ENCODE results near the gene ANKRD13D.
"Not testable (repeated sequence)": the region's sequence is repeated elsewhere in the genome, so short reads cannot be mapped to it uniquely, and the experiment has no call there.

ANKRD13D gene

GRCh38 chr11:67317205-67317887, 28.2 kb downstream of the ANKRD13D start:
- peak; percentile 60 to 99 (median 94) for DNase-seq

DNA sequence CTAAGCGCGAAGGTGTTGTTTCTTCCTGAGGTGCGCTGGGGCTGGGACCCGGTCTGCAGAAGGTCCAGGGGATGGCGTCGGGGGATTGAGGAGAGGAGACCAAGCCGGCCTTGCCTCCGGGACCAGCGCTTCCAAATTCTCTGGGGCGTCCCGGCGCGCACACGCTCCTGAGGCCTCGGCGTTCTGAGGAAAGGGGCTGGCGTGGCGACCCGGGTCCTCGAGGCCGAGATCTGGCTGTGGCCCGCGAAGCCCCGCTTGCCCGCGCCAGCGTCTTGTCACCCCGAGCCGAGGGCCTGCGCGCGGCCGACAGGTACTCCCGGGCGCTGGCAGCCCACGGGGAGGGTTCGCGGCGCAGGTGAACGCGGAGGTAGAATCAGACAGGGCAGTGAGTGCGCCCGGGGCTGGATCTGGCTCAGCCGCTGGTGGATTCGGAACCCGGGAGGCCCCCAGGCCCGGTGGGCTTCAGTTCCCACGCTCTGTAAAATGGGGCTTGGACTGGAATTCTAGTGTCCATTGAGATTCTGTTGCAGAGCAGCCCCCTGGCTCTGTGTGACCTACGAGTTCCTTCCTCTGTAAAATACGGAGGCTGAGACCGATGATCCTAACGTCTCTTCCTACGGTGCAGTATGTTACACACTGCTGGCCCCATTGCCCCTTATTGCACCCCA, 28.9 kb downstream of the ANKRD13D start:
- peak in 1 of 58 donors; percentile 54 for DNase-seq

DNA sequence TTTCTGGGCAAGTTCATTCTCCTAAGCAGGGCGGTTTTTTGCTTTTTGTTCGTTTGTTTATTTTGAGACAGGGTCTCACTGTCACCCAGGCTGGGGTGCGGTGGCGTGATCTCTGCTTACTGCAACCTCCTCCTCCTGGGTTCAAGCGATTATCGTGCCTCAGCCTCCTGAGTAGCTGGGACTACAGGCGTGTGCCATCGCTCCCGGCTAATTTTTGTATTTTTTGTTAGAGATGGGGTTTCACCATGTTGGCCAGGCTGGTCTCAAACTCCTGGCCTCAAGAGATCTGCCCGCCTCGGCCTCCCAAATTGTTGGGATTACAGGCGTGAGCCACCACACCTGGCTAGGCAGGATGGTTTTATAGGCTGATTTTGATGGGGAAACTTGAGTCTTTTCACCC, 29.8 kb downstream of the ANKRD13D start:
- DNase-seq = not testable (repeated sequence)

DNA sequence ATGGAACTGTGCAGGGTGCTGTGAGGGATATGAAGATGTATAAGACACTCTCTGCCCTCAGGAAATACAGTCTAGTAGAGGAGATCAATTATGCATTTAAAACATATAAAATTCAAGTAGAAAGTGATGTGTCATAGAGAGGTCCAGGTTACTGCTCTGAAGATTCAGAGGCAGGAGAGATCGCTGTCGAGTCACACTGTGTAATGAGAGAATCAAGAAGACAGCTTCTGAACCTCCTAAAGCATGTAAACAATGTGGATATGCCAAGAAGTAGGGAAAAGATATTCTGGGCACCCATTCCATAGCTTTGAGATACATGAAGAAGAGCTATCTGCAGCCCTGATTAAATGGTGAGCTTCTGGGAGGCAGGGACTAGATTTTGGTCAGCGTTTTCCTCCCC, 30.9 kb downstream of the ANKRD13D start:
- DNase-seq = no peak

DNA sequence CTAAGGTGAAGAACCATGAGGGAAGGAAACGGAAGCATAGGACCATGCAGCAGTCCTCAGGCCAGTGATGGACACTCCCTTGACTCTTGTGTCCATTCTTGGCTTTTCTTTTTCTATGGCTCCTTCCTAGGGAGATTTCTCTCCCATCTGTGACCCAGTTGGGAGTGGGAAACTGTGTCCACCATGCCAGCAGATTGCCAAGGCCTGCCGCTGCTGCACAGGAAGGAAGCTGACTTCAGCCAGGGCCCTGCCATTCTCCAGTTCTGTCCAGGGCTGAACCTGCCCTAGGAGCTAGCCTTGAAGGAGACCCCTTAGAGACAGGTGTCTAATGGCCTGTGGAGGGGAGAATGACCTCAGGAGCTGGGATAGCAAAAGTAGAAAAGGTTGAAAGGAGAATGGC, 31.6 kb downstream of the ANKRD13D start:
- no peak for DNase-seq

GRCh38 chr11:67321313-67321871, 32.3 kb downstream of the ANKRD13D start:
- no peak for DNase-seq

GRCh38 chr11:67322049-67322448, 32.9 kb downstream of the ANKRD13D start:
- no peak for DNase-seq

GRCh38 chr11:67323526-67323925, 34.4 kb downstream of the ANKRD13D start:
- no peak for DNase-seq

DNA sequence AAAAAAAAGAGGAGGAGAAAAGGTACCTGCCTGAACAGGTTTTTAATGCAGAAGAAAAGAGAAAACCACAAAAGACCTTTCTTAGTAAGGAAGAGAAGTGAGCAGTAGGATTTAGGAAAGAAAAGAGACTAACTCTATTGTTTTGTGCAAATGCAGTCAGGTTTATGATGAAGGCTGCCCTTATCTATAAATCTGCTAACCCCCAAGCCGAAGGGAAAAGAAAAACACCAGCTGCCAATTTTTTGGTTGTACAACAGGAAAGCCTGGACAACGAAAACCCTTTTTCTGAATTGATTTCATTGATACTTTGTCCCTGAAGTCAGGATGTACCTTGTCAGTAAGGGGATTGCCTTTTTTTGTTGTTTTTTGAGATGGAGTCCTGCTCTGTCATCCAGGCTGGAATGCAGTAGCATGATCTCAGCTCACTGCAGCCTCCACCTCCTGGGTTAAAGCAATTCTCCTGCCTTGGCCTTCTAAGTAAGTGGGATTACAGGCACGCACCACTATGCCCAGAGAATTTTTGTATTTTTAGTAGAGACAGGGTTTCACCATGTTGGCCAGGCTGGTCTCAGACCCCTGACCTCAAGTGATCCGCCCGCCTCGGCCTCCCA, 43.1 kb downstream of the ANKRD13D start:
- no peak for DNase-seq

DNA sequence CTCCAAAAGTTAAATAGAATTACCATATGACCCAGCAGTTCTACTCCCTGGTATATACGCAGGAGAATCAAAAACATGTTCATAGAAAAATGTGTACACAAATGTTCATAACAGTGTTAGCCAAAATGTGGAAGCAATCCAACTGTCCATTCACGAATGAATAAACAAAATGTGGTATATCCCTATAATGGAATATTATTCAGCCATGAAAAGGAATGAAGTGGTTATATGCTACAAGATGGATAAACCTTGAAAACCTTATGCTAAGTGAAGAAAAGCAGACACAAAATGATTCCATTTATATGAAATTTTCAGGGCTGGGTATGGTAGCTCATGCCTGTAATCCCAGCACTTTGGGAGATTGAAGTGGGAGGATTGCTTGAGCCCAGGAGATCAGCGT, 48.2 kb downstream of the ANKRD13D start:
- no peak for DNase-seq

- no peak for DNase-seq
These were observed 55.2 kb downstream of the ANKRD13D start for GRCh38 chr11:67344264-67344663.

GRCh38 chr11:67345247-67345919, 56.3 kb downstream of the ANKRD13D start:
- no peak for DNase-seq

DNA sequence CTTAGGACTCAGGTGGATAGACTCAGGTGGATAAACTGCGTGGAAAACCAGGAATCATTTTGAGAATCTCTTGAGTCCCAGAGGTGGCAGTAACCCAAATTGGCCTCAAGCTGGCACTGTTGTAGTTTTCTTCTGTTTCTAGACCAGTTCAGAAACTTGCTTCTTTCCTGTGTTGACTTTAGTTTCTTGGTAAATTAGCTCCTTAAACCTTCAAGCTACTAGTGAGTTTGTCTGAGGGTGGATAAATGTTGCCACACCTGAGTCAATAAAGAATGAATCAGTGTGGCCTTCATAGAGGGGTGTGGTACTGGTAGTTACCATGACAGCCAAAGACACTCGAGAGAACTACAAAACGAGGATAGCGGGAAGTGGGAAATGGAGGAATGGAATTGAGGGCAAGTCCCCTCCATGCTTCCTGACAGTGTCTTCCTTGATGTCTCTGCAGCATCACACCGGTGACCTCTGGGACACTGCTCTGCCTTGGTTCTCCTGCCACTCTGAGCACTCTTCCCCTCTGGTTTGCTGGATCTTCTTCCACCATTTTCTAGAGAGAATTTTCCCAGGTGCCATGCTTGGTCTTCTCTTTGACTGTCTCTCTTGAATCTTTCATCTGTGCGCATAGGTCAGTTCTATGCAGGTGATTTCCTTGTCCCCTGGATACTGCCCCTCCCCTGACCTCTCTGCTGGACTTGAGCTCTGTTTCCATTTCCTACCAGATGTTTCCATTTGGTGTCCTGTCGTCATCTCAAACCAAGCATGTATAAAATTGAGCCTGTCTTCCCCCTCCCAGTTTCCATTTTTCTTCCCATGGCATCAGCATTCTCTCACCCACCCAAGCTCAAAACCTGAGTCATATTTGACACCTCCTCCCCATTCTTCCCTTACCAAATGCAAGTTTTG, 57.1 kb downstream of the ANKRD13D start:
- DNase-seq = peak in 3 of 58 donors; percentile 11 to 32 (median 17)

DNA sequence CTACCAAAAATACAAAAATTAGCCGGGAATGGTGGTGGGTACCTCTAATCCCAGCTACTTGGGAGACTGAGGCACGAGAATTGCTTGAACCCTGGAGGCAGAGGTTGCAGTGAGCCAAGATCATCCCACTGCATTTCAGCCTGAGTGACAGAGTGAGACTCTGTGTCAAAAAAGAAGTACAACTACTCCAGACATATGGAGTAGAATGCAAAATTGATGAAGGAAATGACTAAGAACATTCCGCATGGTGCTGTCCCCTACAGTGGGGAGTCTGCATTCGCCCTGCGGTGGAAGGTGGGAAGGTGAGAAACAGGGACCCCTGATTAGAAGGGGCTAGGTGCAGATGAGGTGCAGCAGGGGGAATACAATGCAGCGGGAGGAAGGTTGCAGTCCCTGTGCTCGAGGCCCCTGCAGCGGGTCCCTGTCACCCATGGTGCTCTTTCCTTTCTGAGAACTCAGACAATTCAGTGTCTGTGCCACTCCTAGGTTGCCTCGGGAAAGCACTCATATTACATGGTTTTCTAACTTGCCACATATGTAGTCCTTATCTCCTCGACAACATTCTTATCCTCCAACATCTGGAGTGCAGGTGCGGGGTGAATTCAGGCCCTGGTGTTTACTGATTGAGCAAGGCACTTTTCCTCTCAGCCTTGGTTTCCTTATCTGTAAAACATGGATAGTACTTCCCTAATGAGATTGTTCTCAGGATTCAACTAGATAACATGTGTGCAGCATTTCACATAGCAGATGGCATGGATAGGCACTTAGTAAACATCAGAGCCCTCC, 59.1 kb downstream of the ANKRD13D start:
- DNase-seq = no peak

DNA sequence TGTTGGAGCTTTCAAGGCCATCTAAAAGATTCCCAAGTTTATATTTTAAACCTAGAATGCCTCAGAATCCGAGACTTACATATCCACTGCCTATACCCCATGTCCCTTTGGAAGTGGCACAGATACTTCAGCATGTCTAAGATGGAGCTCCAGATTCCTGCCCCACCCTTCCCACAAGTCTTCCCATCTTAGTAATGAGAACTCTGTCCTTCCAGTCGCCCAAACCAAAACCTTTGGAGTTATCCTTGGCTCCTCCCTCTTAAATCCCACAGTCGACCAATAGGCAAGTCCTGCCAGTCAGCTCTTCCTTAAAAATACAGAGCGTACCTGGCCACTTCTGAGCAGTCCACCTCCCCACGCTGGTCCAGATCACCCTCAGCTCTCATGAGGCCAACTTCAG, 59.9 kb downstream of the ANKRD13D start:
- no peak for DNase-seq

GRCh38 chr11:67349457-67349856, 60.4 kb downstream of the ANKRD13D start:
- no peak for DNase-seq

DNA sequence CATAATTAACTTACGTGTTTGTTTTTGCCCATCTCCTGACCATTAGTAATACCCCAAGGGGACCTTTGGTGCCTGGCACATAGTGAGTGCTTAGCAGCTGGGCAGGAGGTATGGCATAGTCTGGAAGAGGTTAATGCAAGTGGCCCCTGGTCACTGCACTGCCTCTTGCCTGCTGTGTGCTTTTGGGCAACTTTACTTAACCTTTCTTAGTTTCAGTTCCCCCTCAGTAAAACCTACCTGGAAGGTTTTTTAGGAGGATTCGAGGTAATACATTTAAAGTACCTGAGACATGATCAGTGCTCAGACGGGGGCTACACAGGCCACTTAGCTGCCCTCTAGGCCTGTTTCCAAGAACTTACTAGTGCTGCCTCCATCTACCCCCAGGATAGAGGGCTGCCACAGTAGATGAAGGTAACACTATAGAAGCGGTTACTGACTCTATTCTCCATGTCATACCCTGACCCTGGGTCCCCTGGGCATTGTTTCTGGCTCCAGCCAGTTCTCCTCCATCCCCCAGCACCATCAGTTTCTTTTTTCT, 60.9 kb downstream of the ANKRD13D start:
- no peak for DNase-seq

DNA sequence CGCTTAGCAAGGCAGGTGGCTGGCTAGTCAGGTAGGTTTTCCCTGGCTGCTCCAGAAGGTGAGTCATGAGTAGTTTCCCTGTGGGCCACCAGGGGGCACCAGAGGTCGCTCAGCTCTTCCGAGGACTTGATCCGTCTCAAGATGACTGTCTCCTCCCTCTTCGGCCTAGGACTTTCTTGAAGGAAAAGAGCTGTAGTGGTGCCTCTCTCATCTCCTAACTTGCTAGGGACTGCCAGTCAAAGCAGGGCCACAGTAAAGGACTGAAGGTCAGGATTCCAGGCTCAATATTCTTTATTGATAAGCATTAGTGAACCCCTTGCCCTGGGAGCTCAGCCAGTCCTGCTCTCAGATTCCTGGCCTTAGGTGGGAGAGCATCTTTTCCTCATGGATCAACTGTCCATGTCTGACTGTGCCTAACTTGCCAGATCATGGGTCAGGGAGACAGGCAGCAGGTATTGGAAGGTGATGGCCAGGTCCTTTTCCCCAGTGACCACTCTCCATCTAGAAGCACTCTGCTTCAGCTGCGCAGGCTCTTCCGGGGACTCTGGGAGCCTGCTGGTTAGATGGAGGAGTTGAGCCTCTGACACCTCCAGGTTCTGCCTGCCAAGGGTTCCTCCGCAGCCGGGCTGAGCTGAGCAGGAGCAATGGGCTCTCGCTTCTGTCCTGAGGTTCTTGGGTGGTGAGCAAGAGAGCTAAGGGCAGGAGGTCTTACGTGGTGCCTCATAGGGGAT, 62.3 kb downstream of the ANKRD13D start:
- DNase-seq = peak in 26 of 58 donors; percentile 12 to 52 (median 34)
